Activated CD8-positive, alpha-beta T cell treated with anti-CD3 and anti-CD28 coated beads for 36 hours (primary cell): ENCODE results near the gene STAB2. TPM values are rescaled to one million over a fixed set of nuclear protein-coding genes. Genes with fewer than 3 reads are reported as not detected.

Experiments
- ATAC-seq: fragments of 200-7000 bp; cut with Tn5 transposase; one replicate; pipeline ENCODE4 v1.10.0; 2021; ENCODE audit warnings: mild to moderate bottlenecking, moderate library complexity
- CTCF ChIA-PET: fragments of 350-600 bp; sonication (Branson Sonifier 250); formaldehyde crosslinking; loops from one replicate; lab custom pipeline; 2021; ENCODE audit warnings: antibody characterized with exemption; lab: Charles Lee
- POLR2A ChIA-PET: fragments of 350-600 bp; sonication (Branson Sonifier 250); formaldehyde crosslinking; loops from one replicate; lab custom pipeline; 2021; ENCODE audit warnings: antibody characterized with exemption; lab: Charles Lee
- DNase-seq: peaks from one replicate; pipeline ENCODE4 v3.0.0-alpha.2; 2020
- H3K27ac Mint-ChIP-seq: one replicate; pipeline ENCODE4 v1.8.0; 2021; ENCODE audit warnings: mild to moderate bottlenecking, mixed read lengths
- H3K27me3 Mint-ChIP-seq: one replicate; pipeline ENCODE4 v1.8.0; 2021; ENCODE audit warnings: mixed read lengths
- H3K36me3 Mint-ChIP-seq: one replicate; pipeline ENCODE4 v1.8.0; 2021; ENCODE audit warnings: low read depth, mixed read lengths
- H3K4me1 Mint-ChIP-seq: one replicate; pipeline ENCODE4 v1.8.0; 2021; ENCODE audit warnings: low read depth, mixed read lengths
- H3K4me3 Mint-ChIP-seq: one replicate; pipeline ENCODE4 v1.8.0; 2021; ENCODE audit warnings: mild to moderate bottlenecking, moderate library complexity, mixed read lengths
- H3K9me3 Mint-ChIP-seq: one replicate; pipeline ENCODE4 v1.8.0; 2021; ENCODE audit warnings: mixed read lengths
- CTCF ChIP-seq: fragments of 200-600 bp; IDR thresholded peaks from one replicate; pipeline ENCODE4 v1.8.0; 2022; ENCODE audit warnings: antibody characterized with exemption, mild to moderate bottlenecking
- intact Hi-C: fragments of 100-400 bp; cut with micrococcal nuclease; formaldehyde crosslinking; loops from one replicate; pipeline ENCODE4 v1.10.0; 2022
- total RNA-seq, 2 experiments: library from RNA; stranded (reverse); gene quantifications; one replicate each; pipeline ENCODE4 v1.2.3, GENCODE V29; 2021

STAB2 gene
- total RNA-seq, 2 experiments from 2014 or later = not detected

GRCh38 chr12:103779410-103780092, 192.5 kb downstream of the STAB2 start:
- H3K9me3 Mint-ChIP-seq = no peaks in the 10 kb centered on the region
- no peak overlapping the region for H3K27ac Mint-ChIP-seq
- peaks cover 37% of the 10 kb centered on the region for H3K36me3 Mint-ChIP-seq
- H3K27me3 Mint-ChIP-seq = no peaks in the 10 kb centered on the region
- intact Hi-C loops = no loop called here
- no peak for TF ChIP-seq CTCF
- ATAC-seq (no peak), DNase-seq (no peak)
- no peaks in the 10 kb centered on the region for H3K4me1 Mint-ChIP-seq
- no peak overlapping the region for H3K4me3 Mint-ChIP-seq
- ChIA-PET CTCF (no interaction called here), POLR2A (interaction anchor here (0.6 kb wide), 1 partner anchor 1515 kb away, joined by 4 read pairs; no protein-coding TSS in a partner anchor)

- DNase-seq (no peak), ATAC-seq (no peak)
- CTCF ChIA-PET = no interaction called here
- Mint-ChIP-seq H3K36me3 (peaks cover 35% of the 10 kb centered on the region), H3K27ac (no peak overlapping the region), H3K9me3 (no peaks in the 10 kb centered on the region), H3K27me3 (no peaks in the 10 kb centered on the region), H3K4me1 (no peaks in the 10 kb centered on the region), H3K4me3 (no peak overlapping the region)
- TF ChIP-seq CTCF = no peak
- POLR2A ChIA-PET = interaction anchor here (0.6 kb wide), 1 partner anchor 1514 kb away, joined by 4 read pairs; no protein-coding TSS in a partner anchor
- intact Hi-C loops = no loop called here
Measured at GRCh38 chr12:103780093-103780440, 193.0 kb downstream of the STAB2 start.

- DNase-seq (no peak), ATAC-seq (no peak)
- Mint-ChIP-seq H3K4me3 (no peak overlapping the region), H3K27ac (no peak overlapping the region), H3K9me3 (no peaks in the 10 kb centered on the region), H3K4me1 (no peaks in the 10 kb centered on the region), H3K27me3 (no peaks in the 10 kb centered on the region), H3K36me3 (peaks cover 38% of the 10 kb centered on the region)
- ChIA-PET POLR2A (interaction anchor here (0.9 kb wide), 1 partner anchor 60 kb away, joined by 3 read pairs; the partner anchor contains the start of gene NT5DC3), CTCF (interaction anchor here (1.8 kb wide), 1 partner anchor 10 kb away, joined by 5 read pairs; no protein-coding TSS in a partner anchor)
- TF ChIP-seq CTCF = no peak
- intact Hi-C loops = no loop called here
Measured at GRCh38 chr12:103780992-103781391, 193.9 kb downstream of the STAB2 start.

- CTCF ChIA-PET = interaction anchor here (1.8 kb wide), 1 partner anchor 9 kb away, joined by 5 read pairs; no protein-coding TSS in a partner anchor
- peaks cover 35% of the 10 kb centered on the region for H3K36me3 Mint-ChIP-seq
- POLR2A ChIA-PET = no interaction called here
- no peaks in the 10 kb centered on the region for H3K9me3 Mint-ChIP-seq
- intact Hi-C loops = no loop called here
- no peak for DNase-seq
- no peaks in the 10 kb centered on the region for H3K4me1 Mint-ChIP-seq
- no peak overlapping the region for H3K4me3 Mint-ChIP-seq
- TF ChIP-seq CTCF = no peak
- no peak for ATAC-seq
- H3K27me3 Mint-ChIP-seq = no peaks in the 10 kb centered on the region
- H3K27ac Mint-ChIP-seq = no peak overlapping the region
Measured at GRCh38 chr12:103782399-103782798, 195.3 kb downstream of the STAB2 start.
